OCI-LY3 (cell line): ENCODE measurements around the gene GHR.

Experiments used
- H2AFZ ChIP-seq: fragments of 200-600, 300-600 bp; shearing (Covaris generic); 2 replicates; pipeline ENCODE4 v1.6.0; 2014; ENCODE audit warnings: antibody characterized with exemption, low read depth, low read length
- H3K27ac ChIP-seq: fragments of 200-600, 300-600 bp; sonication (generic); 2 replicates; pipeline ENCODE4 v1.5.1; 2014; ENCODE audit warnings: mild to moderate bottlenecking, low read length, moderate library complexity, mixed read lengths
- H3K27me3 ChIP-seq: fragments of 200-600, 300-600 bp; sonication (generic); 2 replicates; pipeline ENCODE4 v1.6.1; 2014; ENCODE audit warnings: low read depth, low read length, mixed read lengths
- H3K36me3 ChIP-seq: fragments of 200-600, 300-600 bp; sonication (generic); replicated peaks from 2 replicates; pipeline ENCODE3; 2014; ENCODE audit warnings: low read depth, low read length, mixed read lengths
- H3K4me1 ChIP-seq: fragments of 300-600, 200-600 bp; sonication (generic); 2 replicates; pipeline ENCODE4 v1.6.1; 2014; ENCODE audit warnings: low read length, mixed read lengths
- H3K4me2 ChIP-seq: fragments of 200-600, 300-600 bp; sonication (generic); 2 replicates; pipeline ENCODE4 v1.6.1; 2014; ENCODE audit warnings: low read length, mixed read lengths
- H3K4me3 ChIP-seq: fragments of 300-600, 200-600 bp; sonication (generic); 2 replicates; pipeline ENCODE4 v1.5.1; 2014; ENCODE audit warnings: antibody characterized with exemption, mild to moderate bottlenecking, low read length, moderate library complexity
- H3K79me2 ChIP-seq: fragments of 300-600, 200-600 bp; shearing (Covaris generic); 2 replicates; pipeline ENCODE4 v1.6.1; 2014; ENCODE audit warnings: mild to moderate bottlenecking, low read length, mixed read lengths
- H3K9ac ChIP-seq: fragments of 300-600, 200-600 bp; shearing (Covaris generic); 2 replicates; pipeline ENCODE4 v1.6.0; 2014; ENCODE audit warnings: mild to moderate bottlenecking, low read length, moderate library complexity
- H3K9me3 ChIP-seq: fragments of 200-600, 300-600 bp; shearing (Covaris generic); 2 replicates; pipeline ENCODE4 v1.6.1; 2014; ENCODE audit warnings: low read length, mixed read lengths; ENCODE audit not compliant: insufficient read depth
- H4K20me1 ChIP-seq: fragments of 200-600, 300-600 bp; sonication (generic); 2 replicates; pipeline ENCODE4 v1.6.1; 2016; ENCODE audit warnings: low read length, mixed read lengths; ENCODE audit not compliant: insufficient read depth
- CTCF ChIP-seq: fragments of 200-600, 300-600 bp; sonication (generic); IDR thresholded peaks from 2 replicates; pipeline ENCODE4 v1.5.1; 2014; ENCODE audit warnings: antibody characterized with exemption, low read length, low read depth
- EZH2phosphoT487 ChIP-seq: fragments of 200-600 bp; shearing (Covaris generic); IDR thresholded peaks from 2 replicates; pipeline ENCODE4 v1.6.1; 2018; ENCODE audit warnings: antibody characterized with exemption, mixed run types, low read depth

The GHR gene

GRCh38 chr5:42429694-42430093 is 6.5 kb downstream of the GHR start:
- Histone ChIP-seq H3K4me2 (no peak overlapping the region), H3K36me3 (no peaks in the 10 kb centered on the region), H3K27me3 (no peaks in the 10 kb centered on the region), H2AFZ (no peak overlapping the region), H4K20me1 (no peaks in the 10 kb centered on the region), H3K27ac (no peak overlapping the region), H3K9ac (no peak overlapping the region), H3K4me1 (no peaks in the 10 kb centered on the region), H3K4me3 (no peak overlapping the region), H3K79me2 (no peaks in the 10 kb centered on the region), H3K9me3 (no peaks in the 10 kb centered on the region)
- TF ChIP-seq EZH2phosphoT487 (no peak), CTCF (no peak)

GRCh38 chr5:42434047-42434724 is 10.9 kb downstream of the GHR start:
- H2AFZ ChIP-seq, result no peak overlapping the region
- H3K4me2 ChIP-seq, result no peak overlapping the region
- no peaks in the 10 kb centered on the region for H3K9me3 ChIP-seq
- H3K36me3 ChIP-seq, result no peaks in the 10 kb centered on the region
- H3K9ac ChIP-seq, result no peak overlapping the region
- H3K4me1 ChIP-seq, result no peaks in the 10 kb centered on the region
- no peak overlapping the region for H3K27ac ChIP-seq
- TF ChIP-seq CTCF (no peak), EZH2phosphoT487 (no peak)
- no peak overlapping the region for H3K4me3 ChIP-seq
- no peaks in the 10 kb centered on the region for H3K79me2 ChIP-seq
- no peaks in the 10 kb centered on the region for H4K20me1 ChIP-seq
- no peaks in the 10 kb centered on the region for H3K27me3 ChIP-seq

- Histone ChIP-seq H3K4me3 (no peak overlapping the region), H3K4me2 (no peak overlapping the region), H3K27ac (no peak overlapping the region), H3K79me2 (no peaks in the 10 kb centered on the region), H3K4me1 (no peaks in the 10 kb centered on the region), H3K36me3 (no peaks in the 10 kb centered on the region), H4K20me1 (no peaks in the 10 kb centered on the region), H2AFZ (no peak overlapping the region), H3K27me3 (no peaks in the 10 kb centered on the region), H3K9me3 (no peaks in the 10 kb centered on the region), H3K9ac (no peak overlapping the region)
- TF ChIP-seq CTCF, result no peak
- TF ChIP-seq EZH2phosphoT487, result no peak
These were observed 12.8 kb downstream of the GHR start for GRCh38 chr5:42436051-42436450.

GRCh38 chr5:42454216-42454995 is 31.2 kb downstream of the GHR start:
- Histone ChIP-seq H3K9me3 (no peaks in the 10 kb centered on the region), H3K79me2 (no peaks in the 10 kb centered on the region), H3K9ac (no peak overlapping the region), H3K27me3 (no peaks in the 10 kb centered on the region), H3K36me3 (no peaks in the 10 kb centered on the region), H3K4me2 (no peak overlapping the region), H3K4me1 (no peaks in the 10 kb centered on the region), H4K20me1 (no peaks in the 10 kb centered on the region), H3K27ac (no peak overlapping the region), H3K4me3 (no peak overlapping the region), H2AFZ (no peak overlapping the region)
- TF ChIP-seq CTCF (no peak), EZH2phosphoT487 (no peak)
